ENCODE data around the gene MPZL3.

GRCh38 chr11:118212781-118213191 lies 39.4 kb downstream of the MPZL3 start:
- TF ChIP-seq CTCF (IDR thresholded peaks at IDR 0.05) (no peak), POLR2A (IDR thresholded peaks at IDR 0.05) (no peak)
